Osteoblast (primary cell): ENCODE results near the gene CDKL5. TPM values are rescaled to one million over a fixed set of nuclear protein-coding genes. Genes with fewer than 3 reads are reported as not detected.
"Not testable (repeated sequence)": the region's sequence is repeated elsewhere in the genome, so short reads cannot be mapped to it uniquely, and the experiment has no call there.

ENCODE experiments used
- DNase-seq: peaks from one replicate; pipeline ENCODE4 v3.0.0; 2011; ENCODE audit warnings: low spot score, mixed read lengths; ENCODE audit not compliant: insufficient read length; ENCODE audit errors: missing footprints
- H2AFZ ChIP-seq: 2 replicates; pipeline ENCODE4 v1.6.0; 2011; ENCODE audit warnings: mild to moderate bottlenecking, low read length
- H3K27ac ChIP-seq: 2 replicates; pipeline ENCODE4 v1.5.1; 2011; ENCODE audit warnings: mild to moderate bottlenecking, low read depth, low read length, moderate library complexity
- H3K27me3 ChIP-seq: 2 replicates; pipeline ENCODE4 v1.6.0; 2012; ENCODE audit warnings: mild to moderate bottlenecking, control low read depth, inconsistent platforms, low read length, moderate library complexity; ENCODE audit not compliant: insufficient read depth
- H3K36me3 ChIP-seq: 2 replicates; pipeline ENCODE4 v1.5.1; 2011; ENCODE audit warnings: mild to moderate bottlenecking, low read length, control low read depth, moderate library complexity; ENCODE audit not compliant: insufficient read depth
- H3K4me1 ChIP-seq: 2 replicates; pipeline ENCODE4 v1.5.1; 2011; ENCODE audit warnings: mild to moderate bottlenecking, low read length, control low read depth, moderate library complexity; ENCODE audit not compliant: insufficient read depth
- H3K4me2 ChIP-seq: 2 replicates; pipeline ENCODE4 v1.6.0; 2011; ENCODE audit warnings: mild to moderate bottlenecking, low read length; ENCODE audit not compliant: insufficient read depth
- H3K4me3 ChIP-seq: fragments of 200-600 bp; sonication (generic); 3 replicates; pipeline ENCODE4 v1.5.1; 2012; ENCODE audit warnings: mild to moderate bottlenecking, low read length, inconsistent platforms; ENCODE audit not compliant: insufficient read depth
- H3K79me2 ChIP-seq: 2 replicates; pipeline ENCODE4 v1.6.0; 2012; ENCODE audit warnings: mild to moderate bottlenecking, low read length, control low read depth, inconsistent platforms; ENCODE audit not compliant: insufficient read depth
- H3K9me3 ChIP-seq: 2 replicates; pipeline ENCODE4 v1.5.1; 2011; ENCODE audit warnings: low read depth, low read length, control low read depth
- H4K20me1 ChIP-seq: 2 replicates; pipeline ENCODE4 v1.6.0; 2012; ENCODE audit warnings: mild to moderate bottlenecking, low read length, control low read depth; ENCODE audit not compliant: insufficient read depth
- total RNA-seq: library from RNA; depleted of rRNA; stranded (reverse); fragments of >200 nt; gene quantifications from 2 replicates; pipeline ENCODE4 v1.2.3, GENCODE V29; 2012
- TF ChIP-seq, protein P1 (sequence below): IDR thresholded peaks from 2 replicates; pipeline ENCODE4 v1.5.1; 2011; ENCODE audit warnings: mild to moderate bottlenecking, low read depth, low read length, moderate library complexity; ENCODE audit errors: extremely low read depth

CDKL5 gene
- total RNA-seq, 1 donor: 4.0 TPM

DNA sequence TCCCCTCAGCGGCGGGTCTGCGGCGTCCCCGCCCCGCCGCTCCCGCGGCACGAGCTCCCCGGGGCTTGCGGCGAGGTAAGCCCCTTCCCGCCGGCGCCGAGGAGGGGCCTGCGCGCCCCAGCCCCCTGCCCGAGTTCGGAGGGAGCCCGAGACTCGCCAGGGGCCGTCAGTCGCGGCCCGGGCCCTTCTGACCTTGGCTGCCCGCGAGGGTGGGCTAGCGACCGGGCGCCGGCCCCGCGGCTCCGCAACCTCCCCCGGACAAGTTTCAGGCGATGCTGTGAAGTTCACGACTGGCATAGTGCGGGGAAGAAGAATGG is 554 bp downstream of the CDKL5 start:
- Histone ChIP-seq H3K9me3 (no peaks in the 10 kb centered on the region), H4K20me1 (no peaks in the 10 kb centered on the region), H3K79me2 (no peaks in the 10 kb centered on the region), H3K27ac (no peak overlapping the region), H3K27me3 (no peaks in the 10 kb centered on the region), H3K36me3 (no peaks in the 10 kb centered on the region), H2AFZ (peak overlapping the region; percentile 68), H3K4me2 (peak overlapping the region; percentile 88), H3K4me1 (peaks cover 8% of the 10 kb centered on the region), H3K4me3 (peak overlapping the region; percentile 79)
- DNase-seq: no peak
- TF ChIP-seq, protein P1, sequence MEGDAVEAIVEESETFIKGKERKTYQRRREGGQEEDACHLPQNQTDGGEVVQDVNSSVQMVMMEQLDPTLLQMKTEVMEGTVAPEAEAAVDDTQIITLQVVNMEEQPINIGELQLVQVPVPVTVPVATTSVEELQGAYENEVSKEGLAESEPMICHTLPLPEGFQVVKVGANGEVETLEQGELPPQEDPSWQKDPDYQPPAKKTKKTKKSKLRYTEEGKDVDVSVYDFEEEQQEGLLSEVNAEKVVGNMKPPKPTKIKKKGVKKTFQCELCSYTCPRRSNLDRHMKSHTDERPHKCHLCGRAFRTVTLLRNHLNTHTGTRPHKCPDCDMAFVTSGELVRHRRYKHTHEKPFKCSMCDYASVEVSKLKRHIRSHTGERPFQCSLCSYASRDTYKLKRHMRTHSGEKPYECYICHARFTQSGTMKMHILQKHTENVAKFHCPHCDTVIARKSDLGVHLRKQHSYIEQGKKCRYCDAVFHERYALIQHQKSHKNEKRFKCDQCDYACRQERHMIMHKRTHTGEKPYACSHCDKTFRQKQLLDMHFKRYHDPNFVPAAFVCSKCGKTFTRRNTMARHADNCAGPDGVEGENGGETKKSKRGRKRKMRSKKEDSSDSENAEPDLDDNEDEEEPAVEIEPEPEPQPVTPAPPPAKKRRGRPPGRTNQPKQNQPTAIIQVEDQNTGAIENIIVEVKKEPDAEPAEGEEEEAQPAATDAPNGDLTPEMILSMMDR: no peak

DNA sequence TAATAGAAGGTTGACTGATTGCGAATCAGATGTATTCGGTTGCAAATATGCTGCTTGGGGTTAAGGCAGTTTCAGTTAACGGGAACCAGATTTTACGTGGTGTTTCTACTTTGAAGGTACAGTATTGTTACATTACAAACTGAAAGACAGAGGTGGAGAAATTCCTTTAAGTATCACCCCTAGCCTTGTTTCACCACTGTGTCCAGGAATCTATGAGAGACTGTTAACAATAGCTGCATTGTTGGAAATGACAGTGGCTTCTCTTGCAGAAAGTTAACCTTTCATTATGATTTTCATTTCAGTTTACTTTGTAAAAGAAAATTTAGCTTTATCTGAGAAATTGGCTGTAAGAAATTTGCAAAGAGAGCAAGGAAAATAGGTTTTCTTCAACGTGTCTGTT is 2.6 kb downstream of the CDKL5 start:
- Histone ChIP-seq H3K36me3 (no peaks in the 10 kb centered on the region), H4K20me1 (no peaks in the 10 kb centered on the region), H3K79me2 (no peaks in the 10 kb centered on the region), H3K4me1 (peaks cover 8% of the 10 kb centered on the region), H2AFZ (no peak overlapping the region), H3K9me3 (no peaks in the 10 kb centered on the region), H3K4me3 (no peak overlapping the region), H3K4me2 (no peak overlapping the region), H3K27me3 (no peaks in the 10 kb centered on the region), H3K27ac (no peak overlapping the region)
- DNase-seq: no peak
- TF ChIP-seq, protein P1: no peak

DNA sequence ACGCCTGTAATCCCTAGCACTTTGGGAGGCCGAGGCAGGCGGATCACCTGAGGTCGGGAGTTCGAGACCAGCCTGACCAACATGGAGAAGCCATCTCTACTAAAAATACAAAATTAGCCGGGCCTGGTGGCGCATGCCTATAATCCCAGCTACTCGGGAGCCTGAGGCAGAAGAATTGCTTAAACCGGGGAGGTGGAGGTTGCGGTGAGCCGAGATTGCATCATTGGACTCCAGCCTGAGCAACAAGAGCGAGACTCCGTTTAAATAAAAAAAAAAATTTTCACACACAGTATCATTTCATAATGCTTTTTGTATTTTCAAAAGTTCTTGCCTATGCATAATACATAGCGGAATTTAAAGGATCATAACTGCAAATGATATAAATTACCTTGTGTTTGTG is 7.9 kb downstream of the CDKL5 start:
- not testable (repeated sequence) for DNase-seq

DNA sequence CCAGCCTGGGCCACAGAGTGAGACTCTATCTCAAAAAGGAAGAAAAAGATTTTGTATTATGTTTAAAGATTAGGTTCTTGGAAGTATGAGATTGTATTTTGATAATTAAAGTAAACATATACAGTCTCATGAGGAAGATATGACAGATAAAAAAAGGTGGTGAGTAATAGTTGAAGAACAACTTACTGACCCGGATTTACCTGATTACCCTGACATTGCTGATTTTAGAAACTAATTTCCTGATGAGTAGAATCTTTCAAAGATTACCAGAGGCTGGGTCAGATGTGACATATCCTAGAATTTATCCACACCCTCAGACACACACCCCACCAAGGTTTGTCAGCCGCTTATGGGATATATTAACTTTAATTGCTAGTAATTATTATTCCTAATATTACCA is 9.5 kb downstream of the CDKL5 start:
- Histone ChIP-seq H4K20me1 (no peaks in the 10 kb centered on the region), H2AFZ (no peak overlapping the region), H3K27ac (no peak overlapping the region), H3K36me3 (no peaks in the 10 kb centered on the region), H3K27me3 (no peaks in the 10 kb centered on the region), H3K4me3 (no peak overlapping the region), H3K9me3 (no peaks in the 10 kb centered on the region), H3K4me1 (no peaks in the 10 kb centered on the region), H3K79me2 (no peaks in the 10 kb centered on the region), H3K4me2 (no peak overlapping the region)
- no peak for DNase-seq
- TF ChIP-seq, protein P1: no peak

More for the DNA sequence above, 7.9 kb downstream of the CDKL5 start:
- not testable (repeated sequence) for H3K36me3 ChIP-seq, H3K4me2 ChIP-seq, H3K9me3 ChIP-seq, H3K27ac ChIP-seq, H3K4me1 ChIP-seq, H3K4me3 ChIP-seq, H3K27me3 ChIP-seq, H2AFZ ChIP-seq, H4K20me1 ChIP-seq, H3K79me2 ChIP-seq

DNA sequence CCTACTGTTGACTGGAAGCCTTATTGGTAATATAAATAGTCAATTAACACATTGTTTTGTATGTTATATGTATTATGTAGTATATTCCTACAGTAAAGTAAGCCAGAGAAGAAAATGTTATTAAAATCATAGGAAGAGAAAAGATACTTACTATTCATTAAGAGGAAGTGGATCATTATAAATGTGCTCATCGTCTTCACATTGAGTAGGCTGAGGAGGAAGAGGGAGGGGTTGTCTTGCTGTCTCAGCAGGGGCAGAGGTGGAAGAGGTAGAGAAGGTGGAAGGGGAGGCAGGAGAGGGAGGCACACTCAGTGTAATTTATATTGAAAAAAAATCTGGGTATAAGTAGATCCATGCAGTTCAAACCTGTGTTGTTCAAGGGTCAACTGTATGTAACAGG is 10.6 kb downstream of the CDKL5 start:
- Histone ChIP-seq H2AFZ (no peak overlapping the region), H3K4me2 (no peak overlapping the region), H3K4me1 (no peaks in the 10 kb centered on the region), H4K20me1 (no peaks in the 10 kb centered on the region), H3K36me3 (no peaks in the 10 kb centered on the region), H3K27ac (no peak overlapping the region), H3K9me3 (no peaks in the 10 kb centered on the region), H3K27me3 (no peaks in the 10 kb centered on the region), H3K4me3 (no peak overlapping the region), H3K79me2 (no peaks in the 10 kb centered on the region)
- no peak for DNase-seq
- TF ChIP-seq, protein P1: no peak
